ENCODE data around the gene USP31. TPM values are rescaled to one million over a fixed set of nuclear protein-coding genes. Genes with fewer than 3 reads are reported as not detected.

USP31 gene
- total and polyA plus RNA-seq, 2 of the 13 experiments (the other 11 are each of a cell fraction or from before 2014, with no cell fraction given): 22.5 to 23.3 TPM

- TF ChIP-seq TFAP4 (IDR thresholded peaks at IDR 0.05; ENCODE audit: borderline replicate concordance, low read depth): peak; percentile 50
- TF ChIP-seq CHD4 (IDR thresholded peaks at IDR 0.05; ENCODE audit: borderline replicate concordance, low read length): no peak
- TF ChIP-seq WIZ (CRISPR knock-in tag; IDR thresholded peaks at IDR 0.05): no peak
- no peak for TF ChIP-seq TAF15 (IDR thresholded peaks at IDR 0.05; ENCODE audit: low read depth, low read length, poor library complexity, severe bottlenecking)
- TF ChIP-seq ZMYM4 (CRISPR knock-in tag; IDR thresholded peaks at IDR 0.05): no peak
- TF ChIP-seq SOX5 (CRISPR knock-in tag; IDR thresholded peaks at IDR 0.05; ENCODE audit: borderline replicate concordance): peak; percentile 3; the same call in 1 of the 2 replicates
- TF ChIP-seq ATF7 (IDR thresholded peaks at IDR 0.05): peak; percentile 71
- no peak for TF ChIP-seq ATF7 (CRISPR knock-in tag; IDR thresholded peaks at IDR 0.05)
- peak; percentile 30; the same call in 1 of the 2 replicates for TF ChIP-seq FOXP4 (CRISPR knock-in tag; IDR thresholded peaks at IDR 0.05)
- 0 out of 2 replicates have a peak, but pooled peaks have one; percentile 10 for TF ChIP-seq SNAPC2 (CRISPR knock-in tag; IDR thresholded peaks at IDR 0.05)
- TF ChIP-seq MLLT10 (CRISPR knock-in tag; IDR thresholded peaks at IDR 0.05): no peak
- TF ChIP-seq TBP (CRISPR knock-in tag; IDR thresholded peaks at IDR 0.05): no peak
- TF ChIP-seq TBX3 (IDR thresholded peaks at IDR 0.05; ENCODE audit: borderline replicate concordance): no peak
- TF ChIP-seq RFXAP (CRISPR knock-in tag; IDR thresholded peaks at IDR 0.05; ENCODE audit: borderline replicate concordance): no peak
- no peak for TF ChIP-seq PAX8 (CRISPR knock-in tag; IDR thresholded peaks at IDR 0.05; ENCODE audit: borderline replicate concordance)
- no peak for TF ChIP-seq ZNF446 (CRISPR knock-in tag; IDR thresholded peaks at IDR 0.05)
- no peak for TF ChIP-seq POGZ (CRISPR knock-in tag; IDR thresholded peaks at IDR 0.05)
- TF ChIP-seq PRMT3 (CRISPR knock-in tag; IDR thresholded peaks at IDR 0.05; ENCODE audit: borderline replicate concordance, low read depth): no peak
Measured at GRCh38 chr16:23131931-23132621, 17.2 kb downstream of the USP31 start (continued).

Measured in HepG2 (cell line).